ENCODE data around the gene FARP1. TPM values are rescaled to one million over a fixed set of nuclear protein-coding genes. Genes with fewer than 3 reads are reported as not detected.
A peak's percentile ranks its signal among the peaks of the same experiment; 100 is the strongest.

The FARP1 gene
- total RNA-seq, 4 donors from 2014 or later, result 21.2 to 56.5 (median 35.1) TPM

DNA sequence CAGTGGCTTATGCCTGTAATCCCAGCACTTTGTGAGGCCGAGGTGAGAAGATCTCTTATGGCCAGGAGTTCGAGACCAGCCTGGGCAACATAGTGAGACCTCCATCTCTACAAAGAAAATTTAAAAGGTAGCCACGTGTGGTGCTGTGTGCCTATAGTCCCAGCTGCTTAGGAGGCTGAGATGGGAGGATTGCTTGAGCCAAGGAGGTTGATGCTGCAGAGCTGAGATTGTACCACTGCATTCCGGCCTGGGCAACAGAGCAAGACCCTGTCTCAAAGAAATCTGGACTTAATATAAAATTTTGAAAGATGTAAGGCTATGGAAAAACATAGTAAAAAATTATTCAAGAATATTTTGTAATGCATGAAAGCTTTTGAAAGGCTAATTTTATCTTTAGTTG lies 99.5 kb downstream of the FARP1 start:
- DNase-seq (ENCODE audit: extremely low spot score), result no peak
- intact Hi-C loops (cut with DNase I), result no loop called here
- TF ChIP-seq POLR2A (IDR thresholded peaks at IDR 0.05; ENCODE audit: low read depth) (no peak), POLR2AphosphoS5 (IDR thresholded peaks at IDR 0.05) (no peak), EP300 (IDR thresholded peaks at IDR 0.05) (no peak)
- TF ChIP-seq, protein P1, sequence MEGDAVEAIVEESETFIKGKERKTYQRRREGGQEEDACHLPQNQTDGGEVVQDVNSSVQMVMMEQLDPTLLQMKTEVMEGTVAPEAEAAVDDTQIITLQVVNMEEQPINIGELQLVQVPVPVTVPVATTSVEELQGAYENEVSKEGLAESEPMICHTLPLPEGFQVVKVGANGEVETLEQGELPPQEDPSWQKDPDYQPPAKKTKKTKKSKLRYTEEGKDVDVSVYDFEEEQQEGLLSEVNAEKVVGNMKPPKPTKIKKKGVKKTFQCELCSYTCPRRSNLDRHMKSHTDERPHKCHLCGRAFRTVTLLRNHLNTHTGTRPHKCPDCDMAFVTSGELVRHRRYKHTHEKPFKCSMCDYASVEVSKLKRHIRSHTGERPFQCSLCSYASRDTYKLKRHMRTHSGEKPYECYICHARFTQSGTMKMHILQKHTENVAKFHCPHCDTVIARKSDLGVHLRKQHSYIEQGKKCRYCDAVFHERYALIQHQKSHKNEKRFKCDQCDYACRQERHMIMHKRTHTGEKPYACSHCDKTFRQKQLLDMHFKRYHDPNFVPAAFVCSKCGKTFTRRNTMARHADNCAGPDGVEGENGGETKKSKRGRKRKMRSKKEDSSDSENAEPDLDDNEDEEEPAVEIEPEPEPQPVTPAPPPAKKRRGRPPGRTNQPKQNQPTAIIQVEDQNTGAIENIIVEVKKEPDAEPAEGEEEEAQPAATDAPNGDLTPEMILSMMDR (IDR thresholded peaks at IDR 0.05), result no peak
- H3K27ac ChIP-seq (replicated peaks in 1 of 4), result no peak overlapping the region
- no peak overlapping the region for H3K4me3 ChIP-seq
- no peaks in the 10 kb centered on the region for H3K36me3 ChIP-seq
- no peaks in the 10 kb centered on the region for H3K9me3 ChIP-seq
- no peaks in the 10 kb centered on the region for H3K4me1 ChIP-seq
- WGBS, result 87% methylated on average over 4 of the region's 4 CpGs
- H3K27me3 ChIP-seq, result no peaks in the 10 kb centered on the region

DNA sequence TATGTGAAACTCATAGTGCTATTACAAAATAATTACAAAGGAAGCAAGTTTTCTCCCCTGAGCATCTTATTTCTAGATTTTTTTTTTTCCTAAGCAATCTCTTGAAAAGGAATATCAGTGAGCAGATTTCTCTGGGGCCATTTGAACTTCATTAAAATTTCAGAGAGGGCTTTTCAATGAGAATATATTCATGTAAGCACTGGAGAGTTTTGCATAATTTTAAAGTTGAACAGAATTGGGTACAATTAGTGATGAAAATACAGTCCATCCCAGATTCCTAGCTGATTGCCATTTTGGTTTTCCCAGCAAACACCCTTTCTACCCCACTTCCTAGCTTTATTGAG lies 101.0 kb downstream of the FARP1 start:
- no peak for DNase-seq (ENCODE audit: extremely low spot score)
- H3K27ac ChIP-seq (replicated peaks in 1 of 4), result no peak overlapping the region
- intact Hi-C loops (cut with DNase I), result no loop called here
- no peaks in the 10 kb centered on the region for H3K36me3 ChIP-seq
- no peaks in the 10 kb centered on the region for H3K27me3 ChIP-seq
- no peaks in the 10 kb centered on the region for H3K9me3 ChIP-seq
- no peaks in the 10 kb centered on the region for H3K4me1 ChIP-seq
- TF ChIP-seq POLR2A (IDR thresholded peaks at IDR 0.05; ENCODE audit: low read depth) (no peak), POLR2AphosphoS5 (IDR thresholded peaks at IDR 0.05) (no peak), EP300 (IDR thresholded peaks at IDR 0.05) (no peak)
- TF ChIP-seq, protein P1 (IDR thresholded peaks at IDR 0.05), result no peak
- no peak overlapping the region for H3K4me3 ChIP-seq

DNA sequence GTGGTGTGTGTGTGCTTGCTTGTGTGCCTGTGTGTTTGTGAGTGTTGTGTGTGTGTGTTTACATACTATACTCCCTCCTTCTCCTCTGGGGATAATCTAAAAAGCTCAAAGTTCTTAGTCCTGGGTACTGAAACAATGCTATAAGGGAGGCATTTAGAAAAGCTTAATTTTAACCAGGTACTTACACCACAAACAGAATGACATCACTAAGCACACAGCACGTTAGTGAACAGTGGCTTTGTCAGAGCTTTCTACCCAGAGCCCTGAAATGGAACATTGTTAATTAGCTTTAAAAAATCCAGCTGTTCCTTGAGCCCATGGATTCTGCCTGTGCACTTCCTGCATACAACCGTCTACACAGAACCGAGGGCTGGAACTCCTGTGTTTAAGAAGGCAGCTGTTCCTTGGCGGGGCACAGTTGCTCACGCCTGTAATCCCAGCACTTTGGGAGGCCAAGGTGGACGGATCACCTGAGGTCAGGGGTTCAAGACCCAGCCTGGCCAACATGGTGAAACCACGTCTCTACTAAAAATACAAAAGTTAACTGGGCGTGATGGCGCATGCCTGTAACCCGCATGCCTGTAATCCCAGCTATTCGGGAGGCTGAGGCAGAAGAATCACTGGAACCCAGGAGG lies 103.8 kb downstream of the FARP1 start:
- no peaks in the 10 kb centered on the region for H3K36me3 ChIP-seq
- H3K27me3 ChIP-seq, result no peaks in the 10 kb centered on the region
- no peak overlapping the region for H3K4me3 ChIP-seq
- intact Hi-C loops (cut with DNase I), result no loop called here
- H3K9me3 ChIP-seq, result no peaks in the 10 kb centered on the region
- 82% methylated on average over 11 of the region's 11 CpGs for WGBS
- DNase-seq (ENCODE audit: extremely low spot score), result no peak
- H3K4me1 ChIP-seq, result no peaks in the 10 kb centered on the region
- no peak overlapping the region for H3K27ac ChIP-seq (replicated peaks in 1 of 4)
- no peak for TF ChIP-seq EP300 (IDR thresholded peaks at IDR 0.05)

DNA sequence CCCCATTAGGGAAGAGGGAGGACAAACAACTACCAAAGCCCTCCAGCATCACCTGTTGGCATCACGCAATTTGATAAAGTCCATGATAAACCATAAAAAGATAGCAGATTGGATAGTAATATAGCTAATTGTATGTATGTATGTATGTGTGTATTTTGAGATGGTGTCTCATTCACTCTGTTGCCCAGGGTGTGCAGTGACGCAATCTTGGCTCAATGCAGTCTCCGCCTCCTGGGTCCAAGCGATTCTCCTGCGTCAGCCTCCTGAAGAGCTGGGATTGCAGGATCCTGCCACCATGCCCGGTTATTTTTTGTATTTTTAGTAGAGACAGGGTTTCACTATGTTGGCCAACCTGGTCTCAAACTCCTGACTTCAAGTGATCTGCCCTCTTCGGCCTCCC lies 108.8 kb downstream of the FARP1 start:
- intact Hi-C loops (cut with DNase I), result no loop called here
- WGBS, result 97% methylated on average over 7 of the region's 7 CpGs

DNA sequence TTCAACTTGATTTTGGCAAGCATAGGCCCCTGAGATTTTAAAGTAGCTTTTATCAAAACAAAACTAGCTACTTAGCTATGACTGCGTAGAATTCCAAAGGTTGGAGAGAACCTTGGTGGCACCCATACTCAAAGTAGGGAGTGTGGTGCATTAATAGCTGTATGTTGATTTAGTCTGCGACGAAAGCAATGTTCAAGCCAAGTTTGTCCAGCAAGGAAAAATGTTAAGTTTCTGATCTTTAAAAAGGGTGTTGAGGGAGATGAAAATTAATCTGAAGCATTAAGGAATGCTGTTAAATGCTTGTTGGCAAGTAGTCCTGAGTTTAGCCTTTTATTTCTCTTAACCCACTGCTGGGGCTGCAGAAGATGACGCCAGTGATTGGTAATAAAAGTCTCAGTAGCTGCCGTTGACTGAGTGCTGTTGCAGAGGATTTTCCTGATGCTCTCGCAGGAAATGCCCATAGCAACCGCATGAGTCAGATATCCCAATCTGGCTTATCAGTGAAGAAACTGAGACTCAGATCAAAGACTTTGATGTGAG lies 110.1 kb downstream of the FARP1 start:
- TF ChIP-seq POLR2A (IDR thresholded peaks at IDR 0.05; ENCODE audit: low read depth), result no peak
- TF ChIP-seq, protein P1 (IDR thresholded peaks at IDR 0.05), result no peak
- H3K36me3 ChIP-seq, result no peaks in the 10 kb centered on the region
- DNase-seq (ENCODE audit: extremely low spot score), result no peak
- H3K4me1 ChIP-seq, result peaks cover 5 to 25% (median 17%) of the 10 kb centered on the region in 4 donors
- H3K4me3 ChIP-seq, result peak overlapping the region in 2 of 4 donors; percentile 18 to 27
- H3K27ac ChIP-seq (replicated peaks in 1 of 4), result peak overlapping the region; percentile 29 to 60 (median 32)
- no peaks in the 10 kb centered on the region for H3K27me3 ChIP-seq
- WGBS, result 44% methylated on average over 7 of the region's 7 CpGs
- no peaks in the 10 kb centered on the region for H3K9me3 ChIP-seq
- intact Hi-C loops (cut with DNase I), result no loop called here

More for the DNA sequence above, 108.8 kb downstream of the FARP1 start:
- Histone ChIP-seq H3K4me3 (no peak overlapping the region), H3K27ac (replicated peaks in 1 of 4) (no peak overlapping the region), H3K36me3 (no peaks in the 10 kb centered on the region), H3K4me1 (peaks cover 5 to 25% (median 17%) of the 10 kb centered on the region in 4 donors), H3K9me3 (no peaks in the 10 kb centered on the region), H3K27me3 (no peaks in the 10 kb centered on the region)
- DNase-seq (ENCODE audit: extremely low spot score), result no peak
- TF ChIP-seq EP300 (IDR thresholded peaks at IDR 0.05), result no peak
- no peak for TF ChIP-seq POLR2AphosphoS5 (IDR thresholded peaks at IDR 0.05)
- TF ChIP-seq, protein P1 (IDR thresholded peaks at IDR 0.05), result no peak

Data from esophagus muscularis mucosa (tissue), 4 donors.